IPS DF 6.9 (cell line): Measurements from ENCODE around the gene KMT2D.
"Not testable (repeated sequence)": the region's sequence is repeated elsewhere in the genome, so short reads cannot be mapped to it uniquely, and the experiment has no call there.

Experiments used
- DNase-seq: peaks from one replicate; pipeline ENCODE4 v3.0.0-alpha.2; 2013; ENCODE audit warnings: low read depth, low spot score
- H3K27ac ChIP-seq: one replicate; pipeline ENCODE4 v1.5.1; 2013; ENCODE audit warnings: low read length, control low read depth
- H3K27me3 ChIP-seq: 2 replicates; pipeline ENCODE4 v1.6.1; 2013; ENCODE audit warnings: mild to moderate bottlenecking, low read length; ENCODE audit not compliant: control insufficient read depth, insufficient read depth
- H3K36me3 ChIP-seq: 2 replicates; pipeline ENCODE4 v1.6.1; 2013; ENCODE audit warnings: low read length; ENCODE audit not compliant: control insufficient read depth, insufficient read depth
- H3K4me1 ChIP-seq: 2 replicates; pipeline ENCODE4 v1.6.1; 2013; ENCODE audit warnings: low read length; ENCODE audit not compliant: control insufficient read depth, insufficient read depth
- H3K4me3 ChIP-seq: 2 replicates; pipeline ENCODE4 v1.5.1; 2013; ENCODE audit warnings: mild to moderate bottlenecking, low read length
- H3K9me3 ChIP-seq: 2 replicates; pipeline ENCODE4 v1.6.1; 2013; ENCODE audit warnings: low read length, inconsistent platforms; ENCODE audit not compliant: control insufficient read depth, insufficient read depth
- WGBS: extraction: QIAGEN DNeasy Blood & Tissue Kit; methylation state at CpG from one replicate; pipeline ENCODE4 v1.1.7; 2013; ENCODE audit warnings: mixed read lengths, missing lambda C conversion rate; ENCODE audit not compliant: insufficient read length, insufficient coverage; 5-methylcytosine and 5-hydroxymethylcytosine counted together

The KMT2D gene

DNA sequence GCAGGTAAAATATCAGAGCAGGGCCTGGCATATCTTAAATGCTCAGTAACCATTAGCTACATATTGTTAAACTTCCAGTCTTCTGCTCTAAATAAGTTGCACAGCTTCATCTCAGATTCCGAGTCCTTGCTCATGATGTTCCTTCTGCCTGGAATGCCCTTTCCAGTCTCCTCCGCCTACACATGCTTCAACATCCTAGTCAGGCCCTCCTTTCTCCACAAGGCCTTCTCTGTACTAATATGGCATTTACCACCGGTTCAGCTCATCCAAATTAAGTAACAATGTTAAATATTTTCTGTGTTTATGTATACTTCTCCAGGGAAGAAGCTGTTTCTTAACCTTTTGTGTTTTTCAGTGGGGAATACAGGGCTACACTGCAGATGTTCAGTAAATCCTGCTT, 25.5 kb upstream of the KMT2D start:
- Histone ChIP-seq H3K4me1 (peaks cover 5% of the 10 kb centered on the region; the same call in 1 of the 2 replicates), H3K27ac (no peak overlapping the region), H3K36me3 (no peaks in the 10 kb centered on the region), H3K27me3 (peaks cover 30% of the 10 kb centered on the region), H3K4me3 (no peak overlapping the region), H3K9me3 (no peaks in the 10 kb centered on the region)
- DNase-seq, result no peak
- no CpG with 5 or more reads among the region's 3 CpGs for WGBS

DNA sequence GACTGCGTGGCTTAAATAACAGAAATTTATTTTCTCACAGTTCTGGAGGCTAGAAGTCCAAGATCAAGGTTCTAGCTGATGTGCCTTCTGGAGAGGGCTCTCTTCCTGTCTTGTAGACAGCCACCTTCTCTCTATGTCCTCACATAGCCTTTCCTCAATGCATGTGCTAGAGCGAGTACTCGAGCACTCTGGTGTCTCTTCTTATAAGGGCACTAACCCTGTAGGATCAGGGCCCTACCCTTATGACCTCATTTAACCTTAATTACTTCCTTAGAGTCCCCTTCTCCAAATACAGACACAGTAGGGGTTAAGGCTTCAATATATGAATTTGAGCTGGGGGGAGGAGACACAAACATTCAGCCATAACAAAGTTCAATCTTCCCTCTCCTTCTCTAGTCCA, 23.8 kb upstream of the KMT2D start:
- no peak overlapping the region for H3K27ac ChIP-seq
- no peaks in the 10 kb centered on the region for H3K4me1 ChIP-seq
- H3K4me3 ChIP-seq, result no peak overlapping the region
- no peaks in the 10 kb centered on the region for H3K36me3 ChIP-seq
- H3K9me3 ChIP-seq, result no peaks in the 10 kb centered on the region
- no CpG with 5 or more reads among the region's 3 CpGs for WGBS
- DNase-seq, result no peak
- peaks cover 14% of the 10 kb centered on the region for H3K27me3 ChIP-seq

DNA sequence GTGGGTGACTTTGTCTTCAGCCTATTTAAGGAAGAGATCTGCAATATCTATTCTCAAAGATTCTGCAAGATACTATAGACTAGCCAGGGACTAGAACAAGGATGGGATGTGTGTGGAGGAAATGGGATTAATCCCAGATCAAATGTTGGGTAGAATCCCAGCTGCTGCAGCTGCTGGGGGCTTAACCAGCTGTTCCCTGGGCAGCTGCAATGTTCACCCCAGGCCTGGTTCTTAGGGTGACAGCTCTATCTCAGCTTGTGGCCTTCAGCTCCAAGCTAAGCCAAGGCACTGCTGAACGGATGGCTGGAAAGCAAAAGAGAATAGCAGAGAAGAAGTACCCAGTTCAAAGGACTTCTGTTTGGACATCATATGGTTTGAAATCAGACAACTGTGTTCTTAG, 19.2 kb upstream of the KMT2D start:
- Histone ChIP-seq H3K9me3 (no peaks in the 10 kb centered on the region), H3K4me3 (no peak overlapping the region), H3K36me3 (no peaks in the 10 kb centered on the region), H3K4me1 (no peaks in the 10 kb centered on the region), H3K27ac (no peak overlapping the region), H3K27me3 (0 out of 2 replicates have a peak, but pooled peaks cover 1% of the 10 kb centered on the region)
- DNase-seq, result no peak
- WGBS, result no CpG with 5 or more reads among the region's 1 CpG

DNA sequence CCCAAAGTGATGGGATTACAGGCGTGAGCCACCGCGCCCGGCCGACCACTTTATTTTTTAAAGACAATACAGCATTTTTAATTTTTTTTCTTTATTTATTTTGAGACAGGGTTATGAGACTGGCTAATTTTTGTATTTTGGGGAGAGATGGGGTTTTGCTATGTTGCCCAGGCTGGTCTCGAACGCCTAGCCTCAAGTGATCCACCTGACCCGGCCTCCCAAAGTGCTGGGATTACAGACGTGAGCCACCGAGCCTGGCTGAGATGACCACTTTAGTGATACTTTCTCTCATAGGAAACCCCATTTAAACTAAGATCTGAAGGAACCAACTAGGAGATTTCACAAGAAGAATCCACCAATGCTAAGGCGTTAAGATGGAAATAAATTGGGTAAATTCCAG, 10.4 kb upstream of the KMT2D start:
- no peak for DNase-seq
- WGBS, result no CpG with 5 or more reads among the region's 11 CpGs
- Histone ChIP-seq H3K4me1 (no peaks in the 10 kb centered on the region; the same call in 1 of the 2 replicates), H3K9me3 (no peaks in the 10 kb centered on the region), H3K4me3 (no peak overlapping the region), H3K36me3 (no peaks in the 10 kb centered on the region), H3K27me3 (no peaks in the 10 kb centered on the region), H3K27ac (no peak overlapping the region)

DNA sequence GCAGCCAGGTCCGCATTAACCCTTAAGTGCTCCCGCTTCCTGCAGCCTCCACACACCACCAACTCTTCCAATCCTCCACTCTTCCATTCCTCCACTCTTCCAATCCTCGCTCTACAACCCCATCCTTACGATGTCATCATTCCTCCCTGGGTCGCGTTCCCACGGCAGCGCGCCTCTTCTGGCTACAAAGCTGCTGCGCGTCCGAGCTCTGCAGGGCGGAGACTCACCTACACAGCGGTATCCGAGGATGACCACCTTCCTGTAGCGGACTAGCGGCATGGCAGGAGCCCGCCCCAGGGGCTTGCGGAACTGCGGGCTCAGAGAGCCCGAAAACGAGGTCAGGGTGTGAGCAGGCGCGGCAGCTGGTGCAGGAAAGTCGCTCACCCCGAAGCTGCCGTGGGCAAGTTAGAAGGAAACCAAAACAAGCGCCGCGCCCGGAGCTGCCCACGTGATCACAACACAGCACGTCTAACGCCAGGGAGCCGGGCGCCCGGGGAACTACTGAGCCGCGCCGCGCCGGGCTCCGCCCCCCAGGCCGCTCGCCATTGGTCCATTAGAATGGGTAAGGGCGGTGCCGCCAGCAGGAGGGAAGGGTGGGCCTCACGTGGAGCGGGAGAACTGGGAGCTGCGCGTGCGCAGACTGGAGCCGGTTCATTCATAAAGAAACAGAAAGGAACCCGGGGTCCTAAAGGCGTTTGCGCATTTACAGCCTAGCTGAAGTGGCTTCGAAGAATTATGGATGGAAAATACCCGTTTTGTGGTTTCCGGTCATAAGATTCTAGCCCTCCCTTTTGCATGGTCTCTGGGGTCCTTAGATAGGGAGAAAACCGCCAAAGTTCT, 9.1 kb upstream of the KMT2D start, which contains the start of gene RHEBL1:
Gene RHEBL1, minus strand, starts transcription at position 473 of the 840 bp plus-strand sequence. Its CDS starts 194 bp downstream, at position 279.
- no peak for DNase-seq
- Histone ChIP-seq H3K27me3 (no peaks in the 10 kb centered on the region), H3K36me3 (no peaks in the 10 kb centered on the region), H3K27ac (no peak within 1 kb of the TSS), H3K4me1 (no peaks in the 10 kb centered on the region; the same call in 1 of the 2 replicates), H3K4me3 (peak within 1 kb of the TSS; percentile 61; the same call in 1 of the 2 replicates), H3K9me3 (no peaks in the 10 kb centered on the region)
- WGBS, result 89% methylated on average over 1 of the region's 60 CpGs

DNA sequence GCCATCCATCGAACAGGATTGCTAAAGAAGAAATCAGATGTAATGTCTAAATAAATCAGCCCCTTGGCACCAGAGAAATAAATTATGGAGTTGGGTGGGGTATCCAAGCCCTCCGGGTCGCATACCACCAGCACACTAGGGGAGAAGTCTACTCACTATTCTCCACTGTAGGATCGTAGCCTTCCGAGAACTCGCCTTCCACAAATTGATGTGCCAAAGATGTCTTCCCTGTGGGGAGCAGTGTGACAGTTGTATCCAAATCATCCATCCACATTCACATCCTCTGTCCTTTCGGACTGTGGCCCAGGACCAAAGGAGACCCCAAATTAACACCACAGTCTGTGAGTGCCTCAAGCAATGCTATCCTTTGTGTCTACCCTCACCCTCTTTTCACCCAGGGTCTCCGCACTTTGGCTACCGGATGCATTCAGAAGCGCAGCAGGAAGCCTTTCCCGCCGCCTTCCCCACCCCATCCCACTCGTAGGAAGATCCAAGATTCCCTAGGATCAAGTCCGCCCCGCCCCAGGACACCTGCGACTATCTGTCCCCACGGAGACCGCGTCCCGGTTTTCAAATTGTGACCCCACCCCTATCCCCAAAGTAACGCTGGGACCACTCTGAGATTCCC, 8.4 kb upstream of the KMT2D start:
- DNase-seq, result no peak
- H3K27ac ChIP-seq, result no peak overlapping the region
- no CpG with 5 or more reads among the region's 21 CpGs for WGBS
- H3K4me1 ChIP-seq, result no peaks in the 10 kb centered on the region; the same call in 1 of the 2 replicates
- H3K9me3 ChIP-seq, result no peaks in the 10 kb centered on the region
- H3K27me3 ChIP-seq, result no peaks in the 10 kb centered on the region
- peak overlapping the region; percentile 61; the same call in 1 of the 2 replicates for H3K4me3 ChIP-seq
- no peaks in the 10 kb centered on the region for H3K36me3 ChIP-seq

DNA sequence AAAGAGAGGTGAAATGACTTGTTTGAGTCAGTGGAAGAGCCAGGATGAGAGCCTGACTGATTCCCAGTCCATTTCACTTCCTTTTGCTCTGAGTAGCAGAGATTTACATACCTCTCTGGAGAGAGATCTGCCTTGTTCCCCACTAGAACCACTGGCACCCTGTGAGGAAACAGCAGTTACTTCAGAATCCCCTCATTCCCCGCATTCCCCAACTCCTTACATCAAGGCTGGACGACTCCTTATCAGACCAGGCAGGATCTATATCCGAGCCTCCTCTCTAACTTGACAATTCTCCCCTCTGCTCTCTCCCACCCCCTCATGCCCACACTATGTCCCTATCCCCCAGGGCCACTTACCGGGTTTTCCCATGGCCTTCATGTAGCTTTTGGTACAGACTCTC, 5.5 kb upstream of the KMT2D start:
- no peak for DNase-seq
- Histone ChIP-seq H3K36me3 (no peaks in the 10 kb centered on the region), H3K4me3 (no peak overlapping the region), H3K27ac (no peak overlapping the region), H3K9me3 (no peaks in the 10 kb centered on the region), H3K27me3 (no peaks in the 10 kb centered on the region), H3K4me1 (no peaks in the 10 kb centered on the region; the same call in 1 of the 2 replicates)
- WGBS, result no CpG with 5 or more reads among the region's 4 CpGs

DNA sequence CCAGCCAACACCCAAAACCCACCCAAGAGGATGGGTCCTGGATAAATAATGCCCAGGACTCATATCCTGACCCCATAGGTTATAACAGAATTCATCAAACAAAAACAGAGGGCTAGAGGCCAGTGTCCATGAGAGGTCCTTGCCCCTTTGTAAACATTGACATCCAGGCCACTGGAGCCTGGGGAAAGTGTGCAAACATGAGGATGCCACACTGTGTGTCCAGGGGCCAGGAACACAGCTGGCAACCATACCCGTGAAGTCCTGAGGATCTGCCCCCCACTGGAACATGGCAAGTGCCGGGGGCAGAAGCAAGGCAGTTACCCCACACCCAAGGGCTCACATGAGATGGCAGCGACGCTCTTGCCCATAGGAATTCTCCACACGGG, 4.2 kb upstream of the KMT2D start:
- Histone ChIP-seq H3K36me3 (no peaks in the 10 kb centered on the region), H3K27ac (no peak overlapping the region), H3K4me3 (no peak overlapping the region), H3K27me3 (no peaks in the 10 kb centered on the region), H3K9me3 (no peaks in the 10 kb centered on the region), H3K4me1 (no peaks in the 10 kb centered on the region)
- WGBS, result no CpG with 5 or more reads among the region's 5 CpGs
- DNase-seq, result no peak

DNA sequence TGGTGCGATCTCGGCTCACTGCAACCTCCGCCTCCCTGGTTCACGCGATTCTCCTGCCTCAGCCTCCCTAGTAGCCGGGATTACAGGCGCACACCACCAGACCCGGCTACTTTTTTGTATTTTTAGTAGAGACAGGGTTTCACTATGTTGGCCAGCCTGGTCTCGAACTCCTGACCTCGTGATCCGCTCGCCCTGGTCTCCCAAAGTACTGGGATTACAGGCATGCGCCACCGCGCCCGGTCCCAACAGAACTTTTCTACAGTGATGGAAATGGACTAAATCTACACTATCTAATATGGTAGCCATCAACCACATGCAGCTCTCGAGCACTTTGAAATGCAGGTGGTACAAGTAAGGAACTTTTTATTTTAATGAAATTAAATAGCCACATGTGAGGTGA, 1.3 kb upstream of the KMT2D start:
- DNase-seq, H3K4me3 ChIP-seq, H3K27ac ChIP-seq, H3K27me3 ChIP-seq, H3K9me3 ChIP-seq, H3K4me1 ChIP-seq, H3K36me3 ChIP-seq: not testable (repeated sequence)
- WGBS, result no CpG with 5 or more reads among the region's 17 CpGs

DNA sequence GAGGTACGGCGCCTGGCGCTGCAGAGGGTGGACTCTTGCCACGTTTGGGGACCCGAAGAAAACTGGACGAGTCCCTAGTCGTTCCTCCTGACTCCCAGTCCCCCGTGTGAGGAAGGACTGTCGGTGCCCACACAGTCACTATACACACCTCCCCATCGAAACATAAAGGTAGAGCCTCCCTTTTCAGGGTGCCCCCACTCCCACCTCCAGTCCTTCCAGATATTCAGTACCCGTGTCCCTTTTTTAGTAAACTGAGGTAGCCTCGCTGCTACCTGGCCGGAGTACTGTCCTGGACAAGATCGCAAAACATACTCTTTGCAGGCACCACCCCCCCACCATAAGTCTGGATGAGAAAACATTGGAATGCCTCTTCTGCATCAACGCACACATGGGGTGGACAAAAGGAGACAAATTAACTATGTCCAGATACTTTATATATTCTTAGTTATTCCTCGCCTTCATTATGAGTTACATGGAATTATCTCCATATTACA, 610 bp upstream of the KMT2D start:
- Histone ChIP-seq H3K4me3 (peak overlapping the region; percentile 98; the same call in 1 of the 2 replicates), H3K36me3 (no peaks in the 10 kb centered on the region), H3K9me3 (no peaks in the 10 kb centered on the region), H3K27ac (no peak overlapping the region), H3K4me1 (peaks cover 6% of the 10 kb centered on the region), H3K27me3 (no peaks in the 10 kb centered on the region)
- DNase-seq, result no peak
- WGBS, result no CpG with 5 or more reads among the region's 16 CpGs
